WERI-Rb-1 (cell line): ENCODE measurements around the gene CYB561D2.
A peak's percentile ranks its signal among the peaks of the same experiment; 100 is the strongest.

Experiments
- DNase-seq: peaks from one replicate; pipeline ENCODE4 v3.0.0-alpha.2; 2020
- H3K27ac ChIP-seq: fragments of 250-450 bp; sonication (Bioruptor Pico); 2 replicates; pipeline ENCODE4 v1.5.1; 2020; ENCODE audit warnings: mild to moderate bottlenecking, moderate library complexity
- H3K27me3 ChIP-seq: fragments of 250-450 bp; sonication (Bioruptor Pico); 2 replicates; pipeline ENCODE4 v1.5.1; 2021; ENCODE audit warnings: mild to moderate bottlenecking, low read depth, moderate library complexity; ENCODE audit not compliant: insufficient read depth, severe bottlenecking
- H3K36me3 ChIP-seq: fragments of 250-450 bp; sonication (Bioruptor Pico); 2 replicates; pipeline ENCODE4 v1.5.1; 2020; ENCODE audit warnings: mild to moderate bottlenecking, moderate library complexity
- H3K4me3 ChIP-seq: 2 replicates; pipeline ENCODE4 v1.5.1; 2011; ENCODE audit warnings: low read depth, mild to moderate bottlenecking, control low read depth, low read length
- H3K9me3 ChIP-seq: fragments of 250-450 bp; sonication (Bioruptor Pico); 2 replicates; pipeline ENCODE4 v1.5.1; 2021; ENCODE audit warnings: mild to moderate bottlenecking, moderate library complexity; ENCODE audit not compliant: severe bottlenecking
- TF ChIP-seq, protein P1 (sequence below): IDR thresholded peaks from 2 replicates; pipeline ENCODE4 v1.5.1; 2011; ENCODE audit warnings: low read depth, mild to moderate bottlenecking, control low read depth, inconsistent platforms, low read length

CYB561D2 gene

DNA sequence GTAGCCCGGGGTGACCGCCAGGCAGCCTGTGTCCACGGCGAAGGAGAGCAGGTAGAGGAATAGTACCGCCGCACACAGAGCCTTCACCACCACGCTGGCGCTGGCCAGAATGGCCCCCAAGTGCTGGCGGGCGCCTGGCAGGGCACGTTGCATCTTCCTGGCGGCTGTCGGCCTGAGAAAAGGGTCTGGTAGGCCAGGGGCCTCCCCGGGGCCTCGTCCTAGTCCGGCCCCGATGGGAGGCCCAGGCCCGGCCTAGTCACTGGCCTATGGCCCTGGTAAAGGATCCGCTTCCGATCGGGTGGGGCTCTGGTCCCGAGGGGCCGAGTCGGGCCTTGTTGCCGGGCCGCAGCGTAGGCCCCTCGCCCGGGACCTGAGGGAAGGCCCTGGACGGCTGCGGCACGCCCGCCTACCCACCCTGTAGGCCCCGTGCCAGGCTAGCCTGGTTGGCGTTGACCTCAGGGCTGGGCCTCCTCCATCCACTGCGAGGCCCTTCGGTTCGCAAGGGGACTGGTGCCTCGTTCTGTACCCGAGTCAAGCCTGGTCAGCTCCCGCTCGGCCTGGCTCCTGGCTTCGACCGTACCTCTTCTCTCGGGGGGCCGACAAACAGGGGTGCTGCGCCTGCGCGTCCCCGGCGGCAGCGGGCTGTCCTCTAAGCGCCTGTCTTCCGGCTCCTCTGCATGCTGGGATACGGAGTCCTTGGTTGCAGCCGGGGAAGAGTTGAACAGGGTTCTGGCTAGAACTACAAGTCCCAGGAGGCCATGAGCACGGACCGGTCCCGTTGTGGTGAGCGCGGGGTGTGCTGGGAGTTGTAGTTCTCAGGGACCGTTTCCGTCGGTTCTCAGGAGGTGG is 8.5 kb downstream of the CYB561D2 start, which contains the start of gene TMEM115:
Gene TMEM115 (minus strand): TSS at position 611 of the 849 bp plus-strand sequence. CDS start 458 bp downstream, at position 153.
- peak; percentile 97 for DNase-seq
- peak within 1 kb of the TSS; percentile 92 for H3K4me3 ChIP-seq
- peaks cover 43% of the 10 kb centered on the region for H3K36me3 ChIP-seq
- H3K27ac ChIP-seq, result peak within 1 kb of the TSS; percentile 84
- no peaks in the 10 kb centered on the region for H3K27me3 ChIP-seq
- TF ChIP-seq, protein P1, sequence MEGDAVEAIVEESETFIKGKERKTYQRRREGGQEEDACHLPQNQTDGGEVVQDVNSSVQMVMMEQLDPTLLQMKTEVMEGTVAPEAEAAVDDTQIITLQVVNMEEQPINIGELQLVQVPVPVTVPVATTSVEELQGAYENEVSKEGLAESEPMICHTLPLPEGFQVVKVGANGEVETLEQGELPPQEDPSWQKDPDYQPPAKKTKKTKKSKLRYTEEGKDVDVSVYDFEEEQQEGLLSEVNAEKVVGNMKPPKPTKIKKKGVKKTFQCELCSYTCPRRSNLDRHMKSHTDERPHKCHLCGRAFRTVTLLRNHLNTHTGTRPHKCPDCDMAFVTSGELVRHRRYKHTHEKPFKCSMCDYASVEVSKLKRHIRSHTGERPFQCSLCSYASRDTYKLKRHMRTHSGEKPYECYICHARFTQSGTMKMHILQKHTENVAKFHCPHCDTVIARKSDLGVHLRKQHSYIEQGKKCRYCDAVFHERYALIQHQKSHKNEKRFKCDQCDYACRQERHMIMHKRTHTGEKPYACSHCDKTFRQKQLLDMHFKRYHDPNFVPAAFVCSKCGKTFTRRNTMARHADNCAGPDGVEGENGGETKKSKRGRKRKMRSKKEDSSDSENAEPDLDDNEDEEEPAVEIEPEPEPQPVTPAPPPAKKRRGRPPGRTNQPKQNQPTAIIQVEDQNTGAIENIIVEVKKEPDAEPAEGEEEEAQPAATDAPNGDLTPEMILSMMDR, result no peak
- H3K9me3 ChIP-seq, result no peaks in the 10 kb centered on the region

DNA sequence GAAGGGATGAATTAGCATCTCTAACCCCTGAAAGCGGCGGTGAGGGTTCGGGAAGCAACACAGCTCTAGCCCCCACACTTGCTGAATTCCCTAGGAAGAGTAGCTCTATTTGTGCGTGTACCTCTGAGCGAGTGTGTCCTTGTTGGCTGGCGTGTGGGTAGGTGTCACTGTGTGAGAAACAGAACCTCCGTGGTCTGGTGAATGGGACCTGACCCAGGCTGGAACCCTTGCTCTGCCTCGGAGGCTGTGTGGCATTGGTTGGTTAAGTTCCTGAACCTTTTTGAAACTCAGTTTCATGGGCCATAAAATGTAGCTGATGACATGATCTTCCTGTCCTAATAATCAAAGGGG is 9.1 kb downstream of the CYB561D2 start:
- TF ChIP-seq, protein P1, result no peak
- DNase-seq, result no peak
- Histone ChIP-seq H3K9me3 (no peaks in the 10 kb centered on the region), H3K27me3 (no peaks in the 10 kb centered on the region), H3K27ac (no peak overlapping the region), H3K36me3 (peaks cover 37% of the 10 kb centered on the region), H3K4me3 (peak overlapping the region; percentile 92)

DNA sequence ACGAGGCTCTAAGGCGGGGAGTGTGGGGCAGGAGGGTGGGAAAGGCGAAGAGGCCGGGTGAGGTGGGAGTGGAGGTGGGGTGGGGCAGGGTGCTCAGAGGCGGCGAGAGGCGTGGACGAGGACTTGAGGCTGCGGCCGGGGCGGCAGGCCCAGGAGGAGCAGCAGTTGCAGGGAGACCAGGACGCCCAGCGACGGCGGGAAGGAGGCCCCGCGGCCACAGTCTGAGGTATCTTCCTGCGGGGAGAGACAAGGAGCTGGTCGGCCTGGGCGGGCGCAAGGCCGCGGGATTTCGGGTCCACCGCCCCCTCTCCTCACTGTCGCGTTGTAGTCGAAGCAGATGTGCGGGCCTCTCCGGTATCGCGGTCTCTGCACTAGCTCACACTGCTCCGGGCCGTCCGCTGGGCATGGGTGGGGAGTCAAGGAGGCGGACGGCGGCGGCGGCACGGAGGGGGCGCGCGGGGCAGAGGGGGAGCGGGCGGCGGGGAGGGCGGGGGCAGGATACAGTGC is 14.0 kb downstream of the CYB561D2 start:
- no peaks in the 10 kb centered on the region for H3K27me3 ChIP-seq
- H3K4me3 ChIP-seq, result no peak overlapping the region
- H3K27ac ChIP-seq, result no peak overlapping the region
- TF ChIP-seq, protein P1, result no peak
- no peaks in the 10 kb centered on the region for H3K36me3 ChIP-seq
- H3K9me3 ChIP-seq, result no peaks in the 10 kb centered on the region
- no peak for DNase-seq

DNA sequence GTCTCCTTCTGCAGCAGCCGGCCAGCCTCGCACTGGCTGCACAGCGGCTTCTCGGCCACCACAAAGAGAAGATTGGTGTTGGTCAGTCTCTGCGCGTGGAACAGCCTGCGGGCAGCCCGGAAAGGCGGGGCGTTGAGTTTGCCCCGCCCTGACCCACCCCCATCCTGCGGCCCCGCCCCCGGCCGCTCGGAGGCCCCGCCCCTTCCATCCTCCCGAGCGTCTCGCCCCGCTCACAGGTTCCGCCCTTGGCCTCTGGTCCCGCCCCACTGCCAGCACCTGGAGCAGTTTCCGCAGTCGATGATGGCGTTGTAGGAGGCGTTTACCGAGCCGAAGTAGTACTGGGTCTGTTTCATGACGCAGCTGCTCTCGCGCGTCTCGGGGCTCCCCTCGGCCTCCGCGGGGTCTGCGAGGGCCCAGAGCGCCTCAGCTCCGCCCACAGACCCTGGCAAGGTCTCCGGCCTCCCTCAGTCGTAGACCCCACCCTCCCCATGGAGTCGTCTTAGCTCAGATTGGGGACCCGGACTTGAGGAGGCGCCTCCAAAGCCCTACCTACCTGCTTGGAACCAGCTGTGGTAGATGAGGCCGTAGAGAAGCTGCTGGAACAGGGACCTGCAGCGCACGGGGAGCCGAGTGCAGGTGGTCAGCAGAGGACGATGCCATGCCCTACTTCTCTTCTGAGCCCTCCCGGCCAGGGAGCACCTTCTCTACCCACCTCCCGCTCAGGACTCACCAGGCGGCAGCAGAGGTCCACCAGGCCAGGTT is 14.6 kb downstream of the CYB561D2 start:
- DNase-seq, result no peak
- Histone ChIP-seq H3K9me3 (no peaks in the 10 kb centered on the region), H3K4me3 (no peak overlapping the region), H3K27me3 (no peaks in the 10 kb centered on the region), H3K27ac (no peak overlapping the region), H3K36me3 (no peaks in the 10 kb centered on the region)
- TF ChIP-seq, protein P1, result no peak

DNA sequence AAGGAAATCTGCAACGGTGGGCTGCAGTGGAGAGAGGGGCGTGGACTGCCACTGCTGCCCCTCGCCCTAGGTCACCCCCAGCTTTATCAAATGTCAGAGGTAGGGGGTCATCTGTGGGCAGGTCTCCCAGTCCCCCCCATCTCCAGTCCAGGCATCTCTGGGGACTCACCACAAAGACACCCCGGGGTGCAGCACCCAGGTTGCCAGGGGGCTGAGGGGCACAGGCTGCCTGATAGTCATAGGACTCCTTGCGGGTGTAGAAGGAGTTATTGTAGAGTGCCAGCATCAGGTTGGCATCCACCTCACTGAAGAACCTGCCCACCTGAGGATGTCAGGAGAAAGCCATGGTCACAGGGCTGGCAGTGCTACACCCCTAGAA is 15.2 kb downstream of the CYB561D2 start:
- H3K36me3 ChIP-seq, result no peaks in the 10 kb centered on the region
- no peak overlapping the region for H3K4me3 ChIP-seq
- no peak overlapping the region for H3K27ac ChIP-seq
- DNase-seq, result no peak
- TF ChIP-seq, protein P1, result no peak
- H3K27me3 ChIP-seq, result no peaks in the 10 kb centered on the region
- no peaks in the 10 kb centered on the region for H3K9me3 ChIP-seq
